Raji (cell line): Measurements from ENCODE around the gene CDK5.

Source experiments
- POLR2A ChIP-seq: IDR thresholded peaks from 2 replicates; pipeline ENCODE4 v1.6.1; 2011; ENCODE audit warnings: low read depth, low read length, control low read depth; ENCODE audit not compliant: insufficient read depth

CDK5 gene

GRCh38 chr7:151025924-151026671 is 31.6 kb downstream of the CDK5 start:
- TF ChIP-seq POLR2A = no peak

- no peak for TF ChIP-seq POLR2A
These were observed 33.2 kb downstream of the CDK5 start, which contains the start of gene ATG9B for GRCh38 chr7:151024435-151025056. ATG9B (minus strand) TSS chr7:151024494; CDS start chr7:151024423, 71 bp downstream.

GRCh38 chr7:151023232-151023631 is 34.5 kb downstream of the CDK5 start:
- no peak for TF ChIP-seq POLR2A

- no peak for TF ChIP-seq POLR2A
These were observed 37.5 kb downstream of the CDK5 start for GRCh38 chr7:151020231-151020630.

- TF ChIP-seq POLR2A = no peak
These were observed 38.6 kb downstream of the CDK5 start for GRCh38 chr7:151019130-151019447.

GRCh38 chr7:151018421-151019129 is 39.1 kb downstream of the CDK5 start:
- TF ChIP-seq POLR2A = no peak

GRCh38 chr7:151017953-151018420 is 39.7 kb downstream of the CDK5 start:
- TF ChIP-seq POLR2A = 0 out of 2 replicates have a peak, but pooled peaks have one; percentile 26

GRCh38 chr7:151017370-151017952 is 40.2 kb downstream of the CDK5 start:
- TF ChIP-seq POLR2A = no peak

GRCh38 chr7:151016942-151017341 is 40.8 kb downstream of the CDK5 start:
- no peak for TF ChIP-seq POLR2A

- no peak for TF ChIP-seq POLR2A
These were observed 41.2 kb downstream of the CDK5 start for GRCh38 chr7:151016505-151016904.

GRCh38 chr7:151015967-151016366 is 41.7 kb downstream of the CDK5 start:
- TF ChIP-seq POLR2A = 0 out of 2 replicates have a peak, but pooled peaks have one; percentile 1

GRCh38 chr7:151014950-151015349 is 42.7 kb downstream of the CDK5 start:
- TF ChIP-seq POLR2A = no peak

- no peak for TF ChIP-seq POLR2A
These were observed 43.8 kb downstream of the CDK5 start for GRCh38 chr7:151013733-151014497.

- no peak for TF ChIP-seq POLR2A
These were observed 44.4 kb downstream of the CDK5 start for GRCh38 chr7:151013356-151013732.

GRCh38 chr7:151012911-151013347 is 44.8 kb downstream of the CDK5 start:
- TF ChIP-seq POLR2A = no peak

GRCh38 chr7:151012031-151012692 is 45.5 kb downstream of the CDK5 start:
- TF ChIP-seq POLR2A = no peak
